Stomach (tissue), 4 donors: ENCODE data around the gene HACL1.
A peak's percentile ranks its signal among the peaks of the same experiment; 100 is the strongest.

Experiments
- EP300 ChIP-seq: sonication (generic); formaldehyde crosslinking; IDR thresholded peaks from one replicate; pipeline ENCODE4 v1.6.1; 2017; ENCODE audit warnings: antibody characterized with exemption
- POLR2A ChIP-seq, 4 donors: fragments of 450-650 bp; IDR thresholded peaks; one replicate each; pipeline ENCODE4 v1.6.1; 2016; ENCODE audit warnings: antibody characterized with exemption in 4 of 4, control low read depth in 2 of 4, mild to moderate bottlenecking in 1 of 4, moderate library complexity in 1 of 4
- POLR2AphosphoS5 ChIP-seq, 3 donors: sonication (generic); formaldehyde crosslinking; IDR thresholded peaks; one replicate each; pipeline ENCODE4 v1.6.1; 2016; ENCODE audit warnings: antibody characterized with exemption in 3 of 3
- TF ChIP-seq, protein P1 (sequence below), 7 experiments: fragments of 450-650 bp in 4 of 7; fragments of 200-600 bp in 3 of 7; sonication (generic) in 3 of 7; IDR thresholded peaks; one replicate each; pipeline ENCODE4 v1.5.1; 2016 to 2019; ENCODE audit warnings: antibody characterized with exemption in 7 of 7, control low read depth in 2 of 7, mild to moderate bottlenecking in 1 of 7

DNA sequence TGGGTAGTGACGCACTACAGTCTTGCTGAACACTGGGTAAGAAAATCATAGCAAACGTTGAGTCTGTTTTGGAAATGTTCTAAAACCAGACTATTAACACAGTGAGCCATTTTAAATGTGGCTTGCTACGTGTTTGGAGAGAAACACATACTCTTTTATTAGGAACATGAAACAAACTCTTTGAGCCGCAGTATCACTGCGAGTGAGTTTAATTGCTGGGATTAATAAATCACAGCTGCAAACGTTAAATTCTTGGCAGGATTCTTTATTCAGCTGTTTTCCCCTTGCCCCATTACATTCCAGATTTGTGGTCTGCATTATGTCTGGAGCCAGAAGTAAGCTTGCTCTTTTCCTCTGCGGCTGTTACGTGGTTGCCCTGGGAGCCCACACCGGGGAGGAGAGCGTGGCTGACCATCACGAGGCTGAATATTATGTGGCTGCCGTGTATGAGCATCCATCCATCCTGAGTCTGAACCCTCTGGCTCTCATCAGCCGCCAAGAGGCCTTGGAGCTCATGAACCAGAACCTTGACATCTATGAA is 33.8 kb upstream of the HACL1 start:
- TF ChIP-seq, protein P1, sequence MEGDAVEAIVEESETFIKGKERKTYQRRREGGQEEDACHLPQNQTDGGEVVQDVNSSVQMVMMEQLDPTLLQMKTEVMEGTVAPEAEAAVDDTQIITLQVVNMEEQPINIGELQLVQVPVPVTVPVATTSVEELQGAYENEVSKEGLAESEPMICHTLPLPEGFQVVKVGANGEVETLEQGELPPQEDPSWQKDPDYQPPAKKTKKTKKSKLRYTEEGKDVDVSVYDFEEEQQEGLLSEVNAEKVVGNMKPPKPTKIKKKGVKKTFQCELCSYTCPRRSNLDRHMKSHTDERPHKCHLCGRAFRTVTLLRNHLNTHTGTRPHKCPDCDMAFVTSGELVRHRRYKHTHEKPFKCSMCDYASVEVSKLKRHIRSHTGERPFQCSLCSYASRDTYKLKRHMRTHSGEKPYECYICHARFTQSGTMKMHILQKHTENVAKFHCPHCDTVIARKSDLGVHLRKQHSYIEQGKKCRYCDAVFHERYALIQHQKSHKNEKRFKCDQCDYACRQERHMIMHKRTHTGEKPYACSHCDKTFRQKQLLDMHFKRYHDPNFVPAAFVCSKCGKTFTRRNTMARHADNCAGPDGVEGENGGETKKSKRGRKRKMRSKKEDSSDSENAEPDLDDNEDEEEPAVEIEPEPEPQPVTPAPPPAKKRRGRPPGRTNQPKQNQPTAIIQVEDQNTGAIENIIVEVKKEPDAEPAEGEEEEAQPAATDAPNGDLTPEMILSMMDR (IDR thresholded peaks at IDR 0.05), result no peak
- TF ChIP-seq POLR2AphosphoS5 (IDR thresholded peaks at IDR 0.05) (peak; percentile 30 to 78 (median 51)), EP300 (peak; percentile 36), POLR2A (IDR thresholded peaks at IDR 0.05) (no peak)
